Heart left ventricle (tissue), 16 donors: ENCODE results near the gene PANK2. TPM values are rescaled to one million over a fixed set of nuclear protein-coding genes. Genes with fewer than 3 reads are reported as not detected.
A peak's percentile ranks its signal among the peaks of the same experiment; 100 is the strongest.

Source experiments
- ATAC-seq, 4 donors: fragments of 200-7000 bp; cut with Tn5 transposase; one replicate each; pipeline ENCODE4 v1.9.1; 2020 to 2022; ENCODE audit warnings: moderate library complexity in 4 of 4, mild to moderate bottlenecking in 3 of 4, moderate number of reproducible peaks in 1 of 4
- DNase-seq, 5 donors: peaks; one replicate each; pipeline ENCODE4 v3.0.0-alpha.2; 2020
- H3K27ac ChIP-seq, 12 donors: fragments of 200-600 bp; sonication (generic) in 4 of 12; one replicate each; pipeline versions ENCODE4 v1.5.0 to v1.8.0; 2016 to 2022; ENCODE audit warnings: mild to moderate bottlenecking in 2 of 12
- H3K27me3 ChIP-seq, 9 donors: fragments of 200-600 bp; sonication (generic) in 2 of 9; one replicate each; pipeline versions ENCODE4 v1.5.1 to v1.8.0; 2016 to 2022; ENCODE audit warnings: mild to moderate bottlenecking in 3 of 9
- H3K36me3 ChIP-seq, 9 donors: fragments of 200-600 bp; sonication (generic) in 2 of 9; one replicate each; pipeline versions ENCODE4 v1.5.0 to v1.8.0; 2018 to 2022; ENCODE audit warnings: mild to moderate bottlenecking in 2 of 9
- H3K4me1 ChIP-seq, 12 donors: fragments of 200-600 bp; sonication (generic) in 4 of 12; one replicate each; pipeline versions ENCODE4 v1.5.0 to v1.8.0; 2016 to 2022; ENCODE audit warnings: mild to moderate bottlenecking in 3 of 12
- H3K4me3 ChIP-seq, 12 donors: fragments of 200-600 bp; sonication (generic) in 4 of 12; one replicate each; pipeline versions ENCODE4 v1.5.0 to v1.8.0; 2017 to 2022; ENCODE audit warnings: mild to moderate bottlenecking in 9 of 12, moderate library complexity in 4 of 12
- H3K9me3 ChIP-seq, 12 donors: fragments of 200-600 bp; sonication (generic) in 4 of 12; one replicate each; pipeline versions ENCODE4 v1.5.0 to v1.8.0; 2016 to 2022; ENCODE audit warnings: mild to moderate bottlenecking in 1 of 12
- POLR2A ChIP-seq, 2 donors: fragments of 450-650 bp; IDR thresholded peaks; one replicate each; pipeline ENCODE4 v1.6.1; 2017; ENCODE audit warnings: antibody characterized with exemption in 2 of 2, mild to moderate bottlenecking in 2 of 2, moderate library complexity in 2 of 2
- WGBS, 4 donors: extraction: QIAGEN DNeasy Blood & Tissue Kit in 2 of 4; methylation state at CpG; one replicate each; pipeline versions ENCODE4 v1.1.5 to v1.1.7; 2013 to 2018; 5-methylcytosine and 5-hydroxymethylcytosine counted together
- intact Hi-C, 10 donors: fragments of 100-400 bp; cut with DNase I; formaldehyde crosslinking; loops; one replicate each; pipeline versions ENCODE4 v1.11.1 to v1.14.2; 2022
- polyA plus RNA-seq, 2 donors: library from polyadenylated mRNA; stranded (reverse); fragments of 200-250 nt; gene quantifications; one replicate each; pipeline ENCODE4 v1.2.3, GENCODE V29; 2013
- total RNA-seq, 9 donors: library from RNA; depleted of rRNA in 2 of 9; stranded (reverse); fragments of >200 nt in 2 of 9; fragmentation: NEBNext Ultra II Directional in 3 of 9; extraction: Animal tissue kit (Norgen Biotek cat#: 25700) in 3 of 9; gene quantifications; one replicate each; pipeline versions ENCODE4 v1.1.0 to v1.2.4, GENCODE V29; 2016 to 2023
- TF ChIP-seq, protein P1 (sequence below), 12 donors: fragments of 200-600 bp; sonication (generic) in 4 of 12; IDR thresholded peaks; one replicate each; pipeline versions ENCODE4 v1.5.0 to v1.8.0; 2018 to 2022; ENCODE audit warnings: antibody characterized with exemption in 12 of 12, mild to moderate bottlenecking in 5 of 12
- donor health status: ischemic (EF 13 %, LVEDD 7.1; RV severe dilation, severe dysfunction).
- donor health status: healthy with polysubstance abuse.
- donor health status: DM: no; HTN: yes; CAD: no.
- donor health status: DM: no; HTN: no; CAD: no.
- donor health status: ischemic (EF 25% LVEDD 6.9; RV normal size, moderate dysfunction).
- donor health status: ischemic (EF 25% LVEDD 5.7; RV mildly dilated, moderate dysfunction).
- donor health status: healthy.
- donor health status: DM: yes; HTN: yes; CAD: no.
- donor health status: ischemic (EF 35%, LVEDD 5.7; RV mildly dilated, moderate dysfunction).
- donor health status: nonischemic (EF 11% LVEDD 7.7; RV severe dilation, severe dysfunction).
- donor health status: DM: yes; HTN: yes; CAD: no.
- donor health status: PGD.
- donor health status: ischemic (EF 29% LVEDD 5.4; RV normal size, mild dysfunction).
- donor health status: nonischemic (EF 23%, LVEDD 6.1; RV moderate dilation, normal function).

PANK2 gene
- total and polyA plus RNA-seq, 11 donors: 13.9 to 28.9 (median 18.1) TPM

DNA sequence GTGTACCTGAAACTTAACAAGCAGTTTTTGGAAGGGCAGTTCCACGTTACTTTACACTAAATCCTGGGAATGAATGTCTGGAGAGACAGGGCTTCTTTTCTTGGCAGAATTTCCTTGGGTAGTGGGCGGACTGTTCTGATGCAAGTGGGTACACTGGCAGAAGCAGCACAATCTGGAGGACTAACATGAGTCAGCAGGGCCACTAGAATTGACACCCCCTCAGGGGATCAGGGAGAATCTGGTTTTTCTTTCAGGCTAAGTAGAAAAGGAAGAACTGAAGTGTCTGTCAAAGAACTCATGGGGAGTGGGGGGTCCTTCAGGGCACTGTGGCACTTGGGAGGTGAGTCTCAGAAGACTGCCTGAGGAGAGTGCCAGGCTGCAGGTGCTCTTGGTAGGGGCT is 34.6 kb downstream of the PANK2 start:
- ATAC-seq: no peak
- intact Hi-C loops: no loop called here
- 80 to 89% (median 82%) methylated on average over 2 of the region's 2 CpGs for WGBS, 4 donors
- Histone ChIP-seq H3K4me1 (peaks cover 0 to 69% (median 21%) of the 10 kb centered on the region in 12 donors), H3K36me3 (peaks cover 0 to 70% (median 67%) of the 10 kb centered on the region in 9 donors), H3K9me3 (no peaks in the 10 kb centered on the region), H3K27me3 (no peaks in the 10 kb centered on the region), H3K27ac (peak overlapping the region in 1 of 12 donors; percentile 28), H3K4me3 (no peak overlapping the region)
- no peak for DNase-seq
- no peak for TF ChIP-seq POLR2A (IDR thresholded peaks at IDR 0.05)
- TF ChIP-seq, protein P1, sequence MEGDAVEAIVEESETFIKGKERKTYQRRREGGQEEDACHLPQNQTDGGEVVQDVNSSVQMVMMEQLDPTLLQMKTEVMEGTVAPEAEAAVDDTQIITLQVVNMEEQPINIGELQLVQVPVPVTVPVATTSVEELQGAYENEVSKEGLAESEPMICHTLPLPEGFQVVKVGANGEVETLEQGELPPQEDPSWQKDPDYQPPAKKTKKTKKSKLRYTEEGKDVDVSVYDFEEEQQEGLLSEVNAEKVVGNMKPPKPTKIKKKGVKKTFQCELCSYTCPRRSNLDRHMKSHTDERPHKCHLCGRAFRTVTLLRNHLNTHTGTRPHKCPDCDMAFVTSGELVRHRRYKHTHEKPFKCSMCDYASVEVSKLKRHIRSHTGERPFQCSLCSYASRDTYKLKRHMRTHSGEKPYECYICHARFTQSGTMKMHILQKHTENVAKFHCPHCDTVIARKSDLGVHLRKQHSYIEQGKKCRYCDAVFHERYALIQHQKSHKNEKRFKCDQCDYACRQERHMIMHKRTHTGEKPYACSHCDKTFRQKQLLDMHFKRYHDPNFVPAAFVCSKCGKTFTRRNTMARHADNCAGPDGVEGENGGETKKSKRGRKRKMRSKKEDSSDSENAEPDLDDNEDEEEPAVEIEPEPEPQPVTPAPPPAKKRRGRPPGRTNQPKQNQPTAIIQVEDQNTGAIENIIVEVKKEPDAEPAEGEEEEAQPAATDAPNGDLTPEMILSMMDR (IDR thresholded peaks at IDR 0.05): no peak

DNA sequence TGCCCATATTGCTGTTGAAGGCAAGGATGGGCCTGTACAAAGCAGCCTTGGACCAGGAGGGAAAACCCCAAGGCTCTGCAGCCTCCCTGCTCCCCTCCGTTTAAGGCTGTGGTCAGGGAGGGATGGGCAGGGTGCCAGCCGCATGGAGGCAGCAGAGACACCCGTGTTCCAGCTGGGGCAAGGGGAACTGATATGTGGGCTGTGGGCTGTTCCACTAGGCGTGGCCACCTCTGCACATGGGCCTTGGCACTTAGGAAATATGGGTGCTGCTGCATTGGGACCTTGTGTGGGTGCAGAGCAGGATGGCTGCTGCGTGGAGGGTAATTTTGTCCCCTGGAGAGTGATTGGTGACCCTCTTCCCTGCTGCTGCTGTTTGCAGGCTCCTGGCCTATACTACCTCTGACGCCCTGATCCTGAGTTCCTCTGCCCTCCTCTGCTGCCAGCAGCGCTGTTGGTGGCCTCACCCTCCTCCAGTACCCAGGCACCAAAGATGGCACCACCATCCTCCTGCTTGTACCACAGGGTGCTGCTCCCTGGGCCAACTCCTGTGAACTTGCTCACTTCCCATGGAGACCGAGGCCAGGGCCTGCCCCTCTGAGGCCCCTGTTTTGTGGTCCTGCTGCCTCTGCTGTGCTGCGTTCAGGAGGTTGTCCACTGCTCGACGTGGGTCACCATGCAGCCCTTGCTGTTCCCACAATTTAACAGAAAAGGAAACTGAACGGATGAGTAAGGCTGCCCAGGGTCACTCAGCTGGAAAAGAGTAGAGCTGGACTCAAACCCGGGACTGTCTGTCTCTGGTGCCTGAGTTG is 35.3 kb downstream of the PANK2 start:
- no peak overlapping the region for H3K4me3 ChIP-seq
- H3K27me3 ChIP-seq: no peaks in the 10 kb centered on the region
- no peak overlapping the region for H3K27ac ChIP-seq
- no peaks in the 10 kb centered on the region for H3K9me3 ChIP-seq
- TF ChIP-seq, protein P1 (IDR thresholded peaks at IDR 0.05): no peak
- TF ChIP-seq POLR2A (IDR thresholded peaks at IDR 0.05): no peak
- H3K36me3 ChIP-seq: peaks cover 0 to 63% (median 60%) of the 10 kb centered on the region in 9 donors
- peaks cover 0 to 75% (median 22%) of the 10 kb centered on the region in 12 donors for H3K4me1 ChIP-seq
- ATAC-seq: peak; percentile 44 to 51 (median 46)
- peak; percentile 45 to 80 (median 60) for DNase-seq
- WGBS, 4 donors: 68 to 80% (median 72%) methylated on average over 13 of the region's 13 CpGs
- intact Hi-C loops: no loop called here

DNA sequence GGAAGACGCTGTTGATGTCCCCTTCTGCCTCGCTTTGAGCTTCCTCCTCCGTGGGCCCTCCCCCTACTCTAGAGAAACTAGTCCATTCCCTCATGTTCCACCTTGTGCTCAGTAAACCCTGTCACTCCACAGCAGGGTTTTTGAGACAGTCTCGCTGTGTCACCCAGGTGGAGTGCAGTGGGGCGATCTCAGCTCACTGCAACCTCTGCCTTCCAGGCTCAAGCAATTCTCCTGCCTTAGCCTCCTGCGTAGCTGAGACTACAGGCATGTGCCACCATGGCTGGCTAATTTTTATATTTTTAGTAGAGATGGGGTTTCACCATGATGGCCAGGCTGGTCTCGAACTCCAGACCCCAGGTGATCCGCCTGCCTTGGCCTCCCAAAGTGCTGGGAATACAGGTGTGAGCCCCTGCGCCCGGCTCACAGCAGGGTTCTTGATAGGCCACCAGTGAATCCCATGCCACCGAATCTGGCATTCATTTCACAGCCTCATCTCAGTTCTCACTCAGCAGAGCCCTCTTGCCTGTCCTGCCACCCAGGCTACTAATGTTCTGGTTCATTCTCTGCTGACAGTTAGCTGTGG is 36.0 kb downstream of the PANK2 start:
- intact Hi-C loops: no loop called here
- no peak for TF ChIP-seq POLR2A (IDR thresholded peaks at IDR 0.05)
- TF ChIP-seq, protein P1 (IDR thresholded peaks at IDR 0.05): no peak
- DNase-seq (no peak), ATAC-seq (no peak)
- H3K36me3 ChIP-seq: peaks cover 0 to 56% (median 53%) of the 10 kb centered on the region in 9 donors
- H3K4me3 ChIP-seq: no peak overlapping the region
- H3K9me3 ChIP-seq: no peaks in the 10 kb centered on the region
- WGBS, 4 donors: 91 to 93% (median 92%) methylated on average over 11 of the region's 11 CpGs
- peaks cover 0 to 81% (median 22%) of the 10 kb centered on the region in 12 donors for H3K4me1 ChIP-seq
- no peaks in the 10 kb centered on the region for H3K27me3 ChIP-seq
- H3K27ac ChIP-seq: no peak overlapping the region

DNA sequence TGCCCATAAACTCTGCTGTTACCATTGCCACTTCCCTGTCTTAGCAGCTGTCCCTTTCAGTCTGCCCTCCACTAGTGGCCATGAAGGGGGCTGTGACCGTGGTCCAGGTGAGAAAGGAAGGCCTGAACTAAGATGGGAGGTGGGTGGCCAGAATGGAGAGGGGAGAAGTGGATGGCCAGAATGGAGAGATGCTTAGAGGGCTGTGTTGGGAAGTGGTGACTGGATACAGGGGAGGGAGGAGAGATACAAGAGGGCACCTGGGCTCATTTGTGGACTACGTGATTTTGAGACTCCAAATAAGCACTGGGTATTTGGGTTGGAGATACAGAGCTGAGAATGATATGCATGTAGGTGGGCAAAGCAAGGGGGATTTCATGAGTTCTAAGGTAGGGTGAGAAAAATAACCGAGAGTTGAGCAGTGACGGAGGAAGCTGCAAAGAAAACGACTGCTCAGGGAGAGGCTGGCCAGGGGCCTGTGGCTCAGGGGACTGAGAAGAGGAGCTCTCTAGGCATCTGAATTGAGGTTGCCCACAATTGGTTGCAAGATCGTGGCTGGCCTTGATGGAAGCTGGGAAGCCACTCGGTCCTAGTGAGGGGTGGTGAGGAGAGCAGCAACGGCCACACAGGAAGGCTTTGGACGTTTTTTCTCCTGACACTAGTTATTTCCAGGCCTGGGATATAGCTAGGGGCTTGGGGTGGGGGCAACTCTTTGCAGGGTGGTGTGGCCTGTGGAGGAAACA is 36.9 kb downstream of the PANK2 start:
- intact Hi-C loops: no loop called here
- TF ChIP-seq, protein P1 (IDR thresholded peaks at IDR 0.05): no peak
- TF ChIP-seq POLR2A (IDR thresholded peaks at IDR 0.05): no peak
- H3K27me3 ChIP-seq: no peaks in the 10 kb centered on the region
- no peaks in the 10 kb centered on the region for H3K9me3 ChIP-seq
- peaks cover 0 to 89% (median 23%) of the 10 kb centered on the region in 12 donors for H3K4me1 ChIP-seq
- peaks cover 0 to 47% (median 44%) of the 10 kb centered on the region in 9 donors for H3K36me3 ChIP-seq
- DNase-seq: no peak
- H3K4me3 ChIP-seq: no peak overlapping the region
- 73 to 75% (median 74%) methylated on average over 9 of the region's 9 CpGs for WGBS, 4 donors
- no peak overlapping the region for H3K27ac ChIP-seq
- no peak for ATAC-seq
